Fibroblast of lung (primary cell): ENCODE measurements around the gene MAB21L4. TPM values are rescaled to one million over a fixed set of nuclear protein-coding genes. Genes with fewer than 3 reads are reported as not detected.

Experiments
- DNase-seq, 2 donors: peaks; one replicate each; pipeline versions ENCODE4 v3.0.0 to v3.0.0-alpha.2; 2010; ENCODE audit warnings: low read depth in 2 of 2
- H2AFZ ChIP-seq: 2 replicates; pipeline ENCODE4 v1.5.1; 2012; ENCODE audit warnings: low read length, control low read depth, inconsistent platforms
- H3K27ac ChIP-seq: 2 replicates; pipeline ENCODE4 v1.5.1; 2011; ENCODE audit warnings: low read length, control low read depth; ENCODE audit not compliant: insufficient read depth
- H3K27me3 ChIP-seq: 2 replicates; pipeline ENCODE4 v1.5.1; 2011; ENCODE audit warnings: mild to moderate bottlenecking, low read length; ENCODE audit not compliant: control insufficient read depth, insufficient read depth
- H3K36me3 ChIP-seq: 2 replicates; pipeline ENCODE4 v1.5.1; 2011; ENCODE audit warnings: low read length; ENCODE audit not compliant: control insufficient read depth, insufficient read depth
- H3K4me1 ChIP-seq: 2 replicates; pipeline ENCODE4 v1.5.1; 2011; ENCODE audit warnings: low read length; ENCODE audit not compliant: control insufficient read depth, insufficient read depth; ENCODE audit errors: extremely low read depth
- H3K4me2 ChIP-seq: 2 replicates; pipeline ENCODE4 v1.5.1; 2011; ENCODE audit warnings: low read length, control low read depth; ENCODE audit not compliant: insufficient read depth; ENCODE audit errors: extremely low read depth
- H3K4me3 ChIP-seq, 4 experiments: fragments of 200-600 bp in 1 of 4; sonication (generic) in 1 of 4; replicated peaks in 1 of 4; 2 replicates each; pipeline ENCODE4 v1.5.1; 2011 to 2016; ENCODE audit warnings: low read length in 4 of 4, low read depth in 3 of 4, mild to moderate bottlenecking in 3 of 4, control low read depth in 2 of 4, inconsistent platforms in 1 of 4, mixed read lengths in 1 of 4; ENCODE audit not compliant: insufficient read depth in 1 of 4; ENCODE audit errors: control extremely low read depth in 1 of 4
- H3K79me2 ChIP-seq: 2 replicates; pipeline ENCODE4 v1.5.1; 2012; ENCODE audit warnings: mild to moderate bottlenecking, low read length, inconsistent platforms; ENCODE audit not compliant: control insufficient read depth, insufficient read depth
- H3K9ac ChIP-seq: 2 replicates; pipeline ENCODE4 v1.5.1; 2011; ENCODE audit warnings: mild to moderate bottlenecking, low read length, control low read depth; ENCODE audit not compliant: insufficient read depth
- H3K9me3 ChIP-seq: 2 replicates; pipeline ENCODE4 v1.5.1; 2012; ENCODE audit warnings: low read depth, low read length; ENCODE audit not compliant: control insufficient read depth, insufficient read depth
- H4K20me1 ChIP-seq: 2 replicates; pipeline ENCODE4 v1.5.1; 2011; ENCODE audit warnings: low read length; ENCODE audit not compliant: control insufficient read depth, insufficient read depth; ENCODE audit errors: extremely low read depth
- CTCF ChIP-seq, 2 donors: IDR thresholded peaks in 1 of 2; conservative IDR thresholded peaks in 1 of 2; 1 replicate in 1 of 2; 2 replicates in 1 of 2; pipeline ENCODE4 v1.5.1; 2011 to 2012; ENCODE audit warnings: low read length in 2 of 2, control low read depth in 1 of 2, inconsistent platforms in 1 of 2, low read depth in 1 of 2, mild to moderate bottlenecking in 1 of 2
- EZH2 ChIP-seq: IDR thresholded peaks from 2 replicates; pipeline ENCODE4 v1.5.1; 2012; ENCODE audit warnings: low read length, control low read depth, mild to moderate bottlenecking; ENCODE audit errors: missing control alignments
- polyA plus RNA-seq, 2 donors: library from polyadenylated mRNA; depleted of rRNA in 1 of 2; stranded (reverse) in 1 of 2; unstranded in 1 of 2; fragments of >200 nt; gene quantifications; 2 replicates each; pipeline ENCODE4 v1.2.1, GENCODE V29; 2011 to 2012; ENCODE audit warnings: missing spikeins in 1 of 2
- total RNA-seq: library from RNA; depleted of rRNA; stranded (reverse); fragments of >200 nt; gene quantifications from 2 replicates; pipeline ENCODE4 v1.2.1, GENCODE V29; 2014

Gene MAB21L4
- total and polyA plus RNA-seq, 2 donors (not counting 1 experiment from before 2014, with no cell fraction given) = not detected

DNA sequence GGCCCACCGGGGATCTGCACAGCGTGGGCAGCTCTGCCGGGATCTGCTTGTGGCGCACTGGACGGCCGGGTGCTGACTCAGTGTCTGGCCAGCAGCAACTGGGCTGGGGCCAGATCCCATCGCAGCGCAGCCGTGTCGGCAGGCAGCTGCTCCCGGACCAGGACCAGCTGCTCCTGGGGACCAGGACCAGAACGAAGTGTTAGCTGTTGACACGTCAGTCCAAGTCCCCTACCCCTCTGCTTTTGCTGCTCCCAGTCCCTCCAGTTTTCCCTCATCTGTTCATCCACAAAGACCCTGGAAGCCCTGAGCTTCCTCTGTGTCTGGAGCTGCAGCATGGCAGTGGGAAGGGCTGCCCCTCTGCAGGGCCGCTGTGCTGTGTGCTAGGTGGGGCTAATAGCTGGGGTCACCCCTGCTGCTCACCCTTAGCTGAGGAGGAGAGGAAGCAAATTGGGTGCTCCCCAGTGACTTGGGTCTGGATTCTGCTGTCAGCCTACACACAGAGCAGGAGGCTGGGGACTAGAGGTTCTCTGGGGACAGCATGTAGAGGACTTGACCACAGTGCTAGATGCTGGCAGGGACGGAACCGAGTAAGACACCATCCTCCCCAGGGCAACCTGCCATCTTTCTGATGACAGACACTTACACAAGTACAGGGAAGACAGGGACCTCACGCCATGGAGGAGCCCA is 59.0 kb downstream of the MAB21L4 start:
- Histone ChIP-seq H2AFZ (no peak overlapping the region), H3K9ac (no peak overlapping the region), H3K4me3 (no peak overlapping the region), H3K79me2 (no peaks in the 10 kb centered on the region), H4K20me1 (no peaks in the 10 kb centered on the region), H3K9me3 (no peaks in the 10 kb centered on the region), H3K27me3 (peaks cover 17% of the 10 kb centered on the region), H3K36me3 (no peaks in the 10 kb centered on the region), H3K27ac (no peak overlapping the region), H3K4me1 (peaks cover 1% of the 10 kb centered on the region), H3K4me2 (no peak overlapping the region)
- DNase-seq = peak; percentile 61 to 78
- no peak for TF ChIP-seq CTCF (conservative IDR thresholded peaks at IDR 0.05 in 1 of 2, IDR thresholded peaks at IDR 0.05 in 1 of 2; ENCODE audit: low read depth in 1 of 2, low read length in 2 of 2)
- peak; percentile 62 for TF ChIP-seq EZH2

Other genes with a start within 250 kb of the MAB21L4 start
- gene AQP12B, start 213.3 kb downstream of the MAB21L4 start, total RNA-seq = not detected in 2 replicates
- not detected in 2 replicates for gene AQP12B, start 213.3 kb downstream of the MAB21L4 start, polyA plus RNA-seq
- not detected in 2 replicates for gene AQP12A, start 204.3 kb downstream of the MAB21L4 start, total RNA-seq
- not detected in 2 replicates for gene AQP12A, start 204.3 kb downstream of the MAB21L4 start, polyA plus RNA-seq
- gene KIF1A, start 75.9 kb downstream of the MAB21L4 start, total RNA-seq = not detected in 2 replicates
- 0.01 and 0.05 TPM in 2 replicates for gene KIF1A, start 75.9 kb downstream of the MAB21L4 start, polyA plus RNA-seq
- gene AGXT, start 27.3 kb downstream of the MAB21L4 start, total RNA-seq = not detected in 2 replicates
- gene AGXT, start 27.3 kb downstream of the MAB21L4 start, polyA plus RNA-seq = not detected in 2 replicates
- gene CROCC2, start 10.2 kb upstream of the MAB21L4 start, total RNA-seq = 0.33 and 0.51 TPM in 2 replicates
- gene CROCC2, start 10.2 kb upstream of the MAB21L4 start, polyA plus RNA-seq = 0.02 and 0.12 TPM in 2 replicates
- 39.5 and 53.2 TPM in 2 replicates for gene SNED1, start 102.5 kb upstream of the MAB21L4 start, total RNA-seq
- gene SNED1, start 102.5 kb upstream of the MAB21L4 start, polyA plus RNA-seq = 10.1 and 27.2 TPM in 2 replicates
- 29.0 and 31.7 TPM in 2 replicates for gene MTERF4, start 206.1 kb upstream of the MAB21L4 start, total RNA-seq
- gene MTERF4, start 206.1 kb upstream of the MAB21L4 start, polyA plus RNA-seq = 35.5 and 38.9 TPM in 2 replicates